ENCODE results near the gene POP4. TPM values are rescaled to one million over a fixed set of nuclear protein-coding genes. Genes with fewer than 3 reads are reported as not detected.

POP4 gene
- total and polyA plus RNA-seq, 7 donors = 45.3 to 144 (median 63.9) TPM

- DNase-seq (no peak), ATAC-seq (no peak)
- WGBS, 3 donors = 89 to 92% (median 90%) methylated on average over 4 of the region's 4 CpGs
- H3K27ac ChIP-seq = no peak overlapping the region
- TF ChIP-seq, protein P1, sequence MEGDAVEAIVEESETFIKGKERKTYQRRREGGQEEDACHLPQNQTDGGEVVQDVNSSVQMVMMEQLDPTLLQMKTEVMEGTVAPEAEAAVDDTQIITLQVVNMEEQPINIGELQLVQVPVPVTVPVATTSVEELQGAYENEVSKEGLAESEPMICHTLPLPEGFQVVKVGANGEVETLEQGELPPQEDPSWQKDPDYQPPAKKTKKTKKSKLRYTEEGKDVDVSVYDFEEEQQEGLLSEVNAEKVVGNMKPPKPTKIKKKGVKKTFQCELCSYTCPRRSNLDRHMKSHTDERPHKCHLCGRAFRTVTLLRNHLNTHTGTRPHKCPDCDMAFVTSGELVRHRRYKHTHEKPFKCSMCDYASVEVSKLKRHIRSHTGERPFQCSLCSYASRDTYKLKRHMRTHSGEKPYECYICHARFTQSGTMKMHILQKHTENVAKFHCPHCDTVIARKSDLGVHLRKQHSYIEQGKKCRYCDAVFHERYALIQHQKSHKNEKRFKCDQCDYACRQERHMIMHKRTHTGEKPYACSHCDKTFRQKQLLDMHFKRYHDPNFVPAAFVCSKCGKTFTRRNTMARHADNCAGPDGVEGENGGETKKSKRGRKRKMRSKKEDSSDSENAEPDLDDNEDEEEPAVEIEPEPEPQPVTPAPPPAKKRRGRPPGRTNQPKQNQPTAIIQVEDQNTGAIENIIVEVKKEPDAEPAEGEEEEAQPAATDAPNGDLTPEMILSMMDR (IDR thresholded peaks at IDR 0.05) = no peak
- intact Hi-C loops (cut with DNase I) = loop anchor here in 1 of 2 donors (10.0 kb wide), 1 partner anchor 260 kb away; no protein-coding TSS in a partner anchor
- H3K4me1 ChIP-seq = peaks cover 11% of the 10 kb centered on the region
- H3K4me3 ChIP-seq = no peak overlapping the region
- no peaks in the 10 kb centered on the region for H3K9me3 ChIP-seq
- H3K27me3 ChIP-seq (ENCODE audit: insufficient read depth in 3 of 3, low read length in 2 of 3) = no peaks in the 10 kb centered on the region
- H3K36me3 ChIP-seq (ENCODE audit: insufficient read depth in 1 of 2, low read depth in 1 of 2) = peaks cover 3 to 63% of the 10 kb centered on the region in 2 donors
These were observed 8.7 kb downstream of the POP4 start for GRCh38 chr19:29614780-29615179.

DNA sequence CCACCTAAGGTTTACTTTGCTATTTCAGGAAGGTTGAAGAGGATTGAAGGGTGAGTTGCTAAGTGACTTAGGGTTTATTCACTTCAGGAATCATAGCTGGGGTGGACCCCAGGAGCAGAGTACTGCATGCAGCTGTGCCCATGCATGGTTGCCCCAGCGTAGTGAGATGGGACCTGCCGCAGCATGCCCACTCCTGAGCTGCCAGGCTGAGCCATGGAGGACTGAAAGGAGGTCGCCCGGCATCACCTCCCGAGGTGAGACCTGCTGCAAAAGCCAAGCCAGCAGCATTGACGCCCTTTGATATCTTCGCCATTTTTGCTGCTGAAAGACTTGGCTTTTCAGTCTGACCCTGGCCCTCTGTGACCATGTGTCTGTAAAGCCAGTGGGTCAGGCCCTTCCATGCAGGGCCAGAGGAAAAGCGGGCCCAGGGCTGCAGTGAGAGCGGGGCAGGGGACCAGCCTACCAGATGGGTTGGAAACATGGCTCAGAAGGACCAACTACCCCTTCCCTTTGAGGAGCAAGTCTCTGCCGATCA, 9.9 kb downstream of the POP4 start:
- H3K9me3 ChIP-seq = no peaks in the 10 kb centered on the region
- peaks cover under 1% of the 10 kb centered on the region for H3K4me1 ChIP-seq
- peaks cover 3 to 57% of the 10 kb centered on the region in 2 donors for H3K36me3 ChIP-seq (ENCODE audit: insufficient read depth in 1 of 2, low read depth in 1 of 2)
- no peak overlapping the region for H3K4me3 ChIP-seq
- ATAC-seq (no peak), DNase-seq (no peak)
- 89 to 94% (median 90%) methylated on average over 10 of the region's 10 CpGs for WGBS, 3 donors
- TF ChIP-seq, protein P1 (IDR thresholded peaks at IDR 0.05) = no peak
- H3K27ac ChIP-seq = no peak overlapping the region
- no peaks in the 10 kb centered on the region for H3K27me3 ChIP-seq (ENCODE audit: insufficient read depth in 3 of 3, low read length in 2 of 3)
- intact Hi-C loops (cut with DNase I) = loop anchor here in 1 of 2 donors (10.0 kb wide), 1 partner anchor 259 kb away; no protein-coding TSS in a partner anchor

- Histone ChIP-seq H3K9me3 (no peaks in the 10 kb centered on the region), H3K27me3 (ENCODE audit: insufficient read depth in 3 of 3, low read length in 2 of 3) (no peaks in the 10 kb centered on the region), H3K4me3 (no peak overlapping the region), H3K36me3 (ENCODE audit: insufficient read depth in 1 of 2, low read depth in 1 of 2) (peaks cover 3 to 51% of the 10 kb centered on the region in 2 donors), H3K4me1 (no peaks in the 10 kb centered on the region), H3K27ac (no peak overlapping the region)
- TF ChIP-seq, protein P1 (IDR thresholded peaks at IDR 0.05) = no peak
- DNase-seq (no peak), ATAC-seq (no peak)
- 78 to 86% (median 83%) methylated on average over 16 of the region's 16 CpGs for WGBS, 3 donors
- intact Hi-C loops (cut with DNase I) = loop anchor here in 1 of 2 donors (10.0 kb wide), 1 partner anchor 258 kb away; no protein-coding TSS in a partner anchor
These were observed 10.5 kb downstream of the POP4 start for GRCh38 chr19:29616541-29616940.

DNA sequence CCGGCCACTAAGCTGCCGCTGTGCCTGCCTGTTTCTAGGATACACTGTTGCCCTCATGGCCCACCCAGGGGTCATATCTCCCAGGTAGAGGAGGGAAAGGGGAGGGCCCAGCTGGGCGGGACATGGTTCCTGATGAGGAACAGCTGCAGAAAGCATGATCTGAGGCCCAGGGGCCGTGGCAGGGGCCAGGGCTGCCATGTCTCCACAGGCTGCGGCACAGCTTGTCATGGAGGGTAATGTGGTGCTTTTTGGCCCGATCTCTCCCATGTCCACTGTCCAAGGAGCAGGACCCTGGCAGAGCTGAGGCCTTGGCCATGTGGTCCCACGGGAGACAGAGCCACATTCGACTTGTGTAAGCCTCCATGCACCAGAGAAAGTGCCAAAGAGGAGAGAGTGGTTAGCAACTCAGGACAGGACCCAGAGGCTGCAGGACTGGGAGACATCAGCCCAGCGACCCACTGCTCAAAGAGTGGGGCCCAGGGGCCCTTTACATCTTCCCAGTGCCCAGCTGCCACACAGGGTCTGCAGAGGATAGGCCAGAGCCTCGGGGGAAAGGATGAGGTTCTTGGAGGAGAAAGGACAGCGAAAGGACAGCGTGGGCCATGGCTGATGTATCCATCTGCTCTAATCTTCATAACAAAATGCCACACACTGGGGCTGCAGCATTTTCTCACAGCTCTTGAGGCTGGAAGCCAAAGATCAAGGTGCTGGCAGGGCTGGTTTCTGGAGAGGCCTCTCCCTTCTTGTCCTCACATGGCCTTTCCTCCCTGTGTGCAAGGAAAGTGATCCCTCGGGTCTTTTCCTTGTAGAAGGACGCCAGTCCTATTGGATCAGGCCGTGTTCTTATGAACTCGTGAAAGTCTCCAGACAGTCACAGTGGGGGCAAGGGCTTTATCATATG, 11.5 kb downstream of the POP4 start:
- peaks cover 3 to 41% of the 10 kb centered on the region in 2 donors for H3K36me3 ChIP-seq (ENCODE audit: insufficient read depth in 1 of 2, low read depth in 1 of 2)
- intact Hi-C loops (cut with DNase I) = loop anchor here in 1 of 2 donors (10.0 kb wide), 1 partner anchor 257 kb away; no protein-coding TSS in a partner anchor
- ATAC-seq (no peak), DNase-seq (no peak)
- H3K27ac ChIP-seq = no peak overlapping the region
- H3K4me3 ChIP-seq = no peak overlapping the region
- WGBS, 3 donors = 58 to 67% (median 63%) methylated on average over 16 of the region's 16 CpGs
- no peaks in the 10 kb centered on the region for H3K4me1 ChIP-seq
- H3K9me3 ChIP-seq = no peaks in the 10 kb centered on the region
- H3K27me3 ChIP-seq (ENCODE audit: insufficient read depth in 3 of 3, low read length in 2 of 3) = no peaks in the 10 kb centered on the region
- TF ChIP-seq, protein P1 (IDR thresholded peaks at IDR 0.05) = no peak
